GM03348 (cell line): ENCODE measurements around the gene TSPAN11.

Experiments
- DNase-seq: peaks from one replicate; pipeline ENCODE4 v3.0.0; 2012; ENCODE audit warnings: low spot score

Gene TSPAN11

DNA sequence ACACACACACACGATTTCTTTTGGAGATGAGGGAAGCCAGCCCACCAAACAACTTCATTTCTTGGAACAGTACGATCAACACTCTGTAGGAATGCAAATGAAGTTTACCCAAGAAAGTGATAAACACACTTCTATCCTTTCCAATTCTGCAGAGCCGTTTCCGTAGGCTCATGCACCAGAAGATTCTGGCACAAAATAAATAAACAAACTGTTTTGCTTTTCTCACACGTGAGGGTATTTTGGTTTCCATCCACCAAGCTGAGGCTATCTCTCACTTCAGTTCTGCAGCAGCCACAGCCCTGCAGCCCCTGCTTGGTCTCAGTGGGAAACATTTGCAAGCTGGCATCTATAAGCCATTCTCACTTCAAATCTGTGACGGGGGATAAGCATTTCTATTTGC is 15.3 kb upstream of the TSPAN11 start:
- no peak for DNase-seq

DNA sequence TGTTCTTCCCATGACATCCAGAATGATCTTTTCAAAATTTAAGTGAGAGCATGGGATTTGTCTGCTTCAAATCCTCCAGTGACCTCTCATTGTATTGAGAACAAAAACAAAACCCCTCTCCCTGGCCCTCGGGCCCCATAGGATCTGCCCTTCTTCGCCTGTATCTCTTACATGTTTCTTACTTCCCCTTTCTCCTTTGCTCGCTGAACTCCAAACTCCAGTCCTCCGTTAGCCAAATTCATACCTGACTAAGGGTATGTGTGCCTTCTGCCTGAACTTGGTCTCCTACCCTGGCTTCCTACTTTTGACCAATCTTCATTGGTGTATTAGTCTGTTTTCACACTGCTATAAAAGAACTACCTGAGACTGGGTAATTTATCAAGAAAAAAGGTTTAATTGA is 13.2 kb upstream of the TSPAN11 start:
- DNase-seq: no peak

DNA sequence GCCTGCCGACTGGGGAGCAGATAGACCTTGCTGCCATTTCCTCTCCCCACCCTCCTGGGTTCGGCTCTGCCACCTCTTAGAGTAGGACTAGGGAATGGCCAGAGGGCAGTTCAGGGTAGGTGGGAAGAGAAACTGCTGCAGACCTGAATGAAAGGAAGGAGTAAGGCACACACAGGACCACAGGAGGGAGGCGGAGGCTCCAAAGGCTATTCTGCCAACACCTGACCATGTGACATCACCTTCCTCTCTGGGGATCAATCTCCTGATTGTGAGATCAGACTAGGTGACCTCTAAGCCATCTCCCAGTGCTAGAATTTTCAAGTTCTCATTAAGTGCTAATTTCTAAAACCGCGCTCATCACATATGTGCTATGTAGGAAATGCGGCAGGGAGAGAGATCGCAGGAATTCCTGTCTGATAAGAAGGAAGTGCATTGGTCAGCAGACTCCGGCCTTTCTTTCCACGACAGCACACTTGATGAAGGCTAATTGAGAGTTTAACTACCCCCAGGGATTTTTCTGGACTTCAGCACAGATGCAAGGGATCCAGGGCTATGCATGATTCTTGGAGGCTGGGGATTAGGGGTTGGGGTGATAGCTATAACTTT is 11.5 kb upstream of the TSPAN11 start:
- no peak for DNase-seq

- no peak for DNase-seq
Measured at GRCh38 chr12:30923057-30923456, 3.5 kb upstream of the TSPAN11 start.

GRCh38 chr12:30925607-30926242 is 823 bp upstream of the TSPAN11 start:
- DNase-seq: no peak

DNA sequence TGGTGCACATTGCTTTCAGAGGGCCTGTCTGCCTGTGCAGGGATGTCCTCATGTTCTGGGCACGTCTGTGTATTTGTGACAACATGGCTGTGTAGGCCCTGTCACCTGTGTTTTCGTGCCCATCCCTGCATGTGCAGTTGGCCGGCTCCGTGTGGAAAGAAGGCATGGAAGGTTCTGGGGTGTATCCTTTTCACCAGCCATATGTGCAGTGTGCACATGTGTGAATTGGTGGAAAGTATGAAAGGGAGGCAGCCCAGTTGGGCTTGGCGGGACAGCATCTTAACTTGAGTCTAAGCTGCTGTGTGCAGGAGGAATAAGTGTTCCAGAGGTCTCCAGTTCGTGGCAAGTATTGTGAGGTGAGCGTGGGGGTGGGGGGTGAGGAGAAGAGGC is 669 bp downstream of the TSPAN11 start:
- no peak for DNase-seq

DNA sequence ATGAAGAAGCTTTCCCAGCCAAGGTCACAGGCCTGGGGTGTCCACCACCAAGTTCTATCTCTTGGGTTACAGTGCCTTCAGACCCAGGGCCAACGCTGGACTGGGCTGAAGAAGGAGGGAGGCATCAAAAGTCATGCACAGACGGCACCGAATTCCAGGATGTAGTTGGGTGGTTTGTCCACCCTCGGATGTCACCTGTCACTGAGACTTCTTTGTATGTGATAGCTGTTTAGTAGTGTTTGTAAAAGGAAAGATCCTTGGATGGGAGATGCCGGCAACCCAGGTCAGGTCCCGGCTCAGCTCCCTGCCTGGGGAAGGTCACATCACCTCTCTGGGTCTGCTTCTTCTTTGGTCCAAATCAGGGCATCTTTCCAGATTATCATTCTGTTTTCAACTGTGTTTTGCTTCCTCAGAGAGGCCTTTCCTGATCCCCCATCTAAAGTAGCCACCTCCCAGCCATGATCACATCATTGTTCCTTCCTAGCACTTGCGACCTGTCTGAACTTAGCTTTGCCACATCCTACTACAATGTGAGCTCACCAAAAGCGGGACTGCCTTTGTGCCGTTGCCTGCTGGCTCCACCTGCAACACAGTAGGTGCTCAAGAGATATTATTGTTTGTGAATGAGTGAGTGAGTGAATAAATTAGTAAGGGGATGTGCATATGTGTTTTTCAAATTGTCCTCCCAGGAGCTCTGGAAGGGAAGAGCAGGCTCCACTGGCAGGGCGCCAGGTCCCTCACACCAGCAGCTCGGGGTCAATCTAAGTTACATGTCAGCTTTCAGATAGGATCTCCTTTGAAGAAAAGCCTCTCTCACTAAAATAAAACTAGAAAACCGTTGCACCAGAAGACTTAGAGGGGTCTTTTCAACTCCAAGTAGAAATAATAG is 2.1 kb downstream of the TSPAN11 start:
- no peak for DNase-seq

GRCh38 chr12:30930238-30930637 is 3.7 kb downstream of the TSPAN11 start:
- DNase-seq: no peak

GRCh38 chr12:30930641-30931040 is 4.1 kb downstream of the TSPAN11 start:
- DNase-seq: no peak

GRCh38 chr12:30932881-30933280 is 6.3 kb downstream of the TSPAN11 start:
- DNase-seq: no peak

DNA sequence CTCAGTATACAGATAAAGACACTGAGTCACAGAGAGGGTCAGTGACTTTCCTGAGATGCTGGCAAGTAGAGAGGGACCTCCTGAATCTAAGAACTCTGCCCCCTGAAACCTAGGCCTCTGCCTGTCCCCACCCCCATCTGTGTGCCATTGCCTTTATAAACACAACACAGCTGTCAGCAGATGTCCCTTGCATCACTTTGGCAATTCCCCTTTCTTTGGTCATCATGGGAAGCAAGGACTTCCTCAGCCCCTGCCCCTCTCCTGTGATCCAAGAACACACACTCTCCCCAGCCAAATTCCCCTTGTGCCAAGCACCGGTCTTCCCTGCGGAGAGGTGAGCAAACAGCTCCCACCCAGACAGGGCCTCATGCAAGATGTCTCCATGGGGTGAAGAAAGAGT is 8.3 kb downstream of the TSPAN11 start:
- DNase-seq: no peak

- DNase-seq: no peak
Measured at GRCh38 chr12:30936036-30936435, 9.5 kb downstream of the TSPAN11 start.

DNA sequence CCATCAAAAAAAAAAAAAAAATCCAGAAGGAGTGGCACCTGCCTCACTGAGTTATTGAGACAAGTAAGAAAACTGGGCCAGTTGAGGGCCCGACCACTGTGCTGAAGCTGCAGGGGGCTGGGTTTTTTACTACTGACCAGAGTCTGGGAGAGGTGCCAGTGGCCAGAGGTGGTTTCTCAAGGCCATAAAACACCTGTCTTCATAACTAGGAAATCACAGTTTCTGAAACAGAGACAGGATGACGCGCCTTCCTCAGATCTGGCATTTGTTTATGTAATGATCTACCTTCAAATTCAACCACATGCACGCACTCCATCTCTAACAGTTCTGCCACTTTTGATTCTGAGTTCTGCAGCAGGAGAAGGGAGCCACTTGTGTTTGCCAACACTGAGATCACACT is 12.7 kb downstream of the TSPAN11 start:
- no peak for DNase-seq

DNA sequence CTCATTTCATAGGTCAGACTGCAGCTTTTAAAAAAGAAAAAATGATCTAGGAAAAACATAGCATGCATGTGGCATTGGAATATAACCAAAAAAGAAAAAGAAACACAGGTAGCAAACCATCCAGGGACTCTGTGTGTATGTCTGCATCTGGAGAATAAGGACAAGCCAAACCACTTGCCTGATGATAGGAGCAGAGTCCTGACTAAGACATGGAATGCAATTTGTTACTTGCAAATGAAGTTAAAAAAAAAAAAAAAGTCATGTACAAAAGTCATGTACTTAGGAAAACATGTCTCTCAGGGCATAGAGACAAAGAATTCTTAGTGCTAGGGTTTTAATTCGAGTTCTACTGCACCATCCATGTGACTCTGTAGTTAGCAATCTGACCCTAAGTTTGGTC is 15.9 kb downstream of the TSPAN11 start:
- no peak for DNase-seq

GRCh38 chr12:30942936-30943335 is 16.4 kb downstream of the TSPAN11 start:
- no peak for DNase-seq

DNA sequence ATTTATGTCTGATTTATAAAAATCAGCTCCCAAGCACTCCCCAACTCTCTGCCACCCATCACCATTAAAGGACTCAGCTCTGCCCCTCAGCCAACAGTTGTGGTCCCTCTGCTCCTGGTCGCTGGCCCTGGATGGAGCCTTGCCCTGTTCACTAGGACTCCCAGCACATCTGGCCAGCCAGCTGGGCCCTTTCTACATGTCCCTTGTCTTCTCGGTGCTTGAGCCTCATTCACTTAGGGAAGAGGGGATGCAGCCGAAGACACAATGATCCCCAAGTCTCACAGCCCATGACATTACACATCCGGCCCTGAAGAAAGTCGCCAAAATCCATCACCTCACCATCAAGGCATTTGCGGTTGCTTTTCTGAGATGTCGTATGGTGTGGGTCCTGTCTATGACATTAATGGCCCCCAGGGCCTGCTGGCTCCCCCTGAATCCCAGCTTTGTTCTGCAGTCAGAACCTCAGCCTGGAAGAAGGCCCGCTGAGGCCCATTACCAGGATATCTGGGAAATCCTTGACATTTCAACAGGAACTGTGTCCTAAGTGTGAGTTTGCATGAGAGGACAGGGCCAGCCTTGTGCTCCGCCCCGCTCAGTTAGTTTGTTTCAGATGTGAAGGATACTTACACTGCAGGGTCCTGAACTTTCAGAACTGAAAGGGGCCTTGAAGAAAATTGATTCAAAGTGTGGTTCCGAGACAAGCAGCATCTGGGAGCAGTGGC is 19.1 kb downstream of the TSPAN11 start:
- DNase-seq: no peak

GRCh38 chr12:30952015-30952414 is 25.5 kb downstream of the TSPAN11 start:
- no peak for DNase-seq

GRCh38 chr12:30953257-30953656 is 26.7 kb downstream of the TSPAN11 start:
- no peak for DNase-seq

- no peak for DNase-seq
Measured at GRCh38 chr12:30953951-30954751, 27.6 kb downstream of the TSPAN11 start.

DNA sequence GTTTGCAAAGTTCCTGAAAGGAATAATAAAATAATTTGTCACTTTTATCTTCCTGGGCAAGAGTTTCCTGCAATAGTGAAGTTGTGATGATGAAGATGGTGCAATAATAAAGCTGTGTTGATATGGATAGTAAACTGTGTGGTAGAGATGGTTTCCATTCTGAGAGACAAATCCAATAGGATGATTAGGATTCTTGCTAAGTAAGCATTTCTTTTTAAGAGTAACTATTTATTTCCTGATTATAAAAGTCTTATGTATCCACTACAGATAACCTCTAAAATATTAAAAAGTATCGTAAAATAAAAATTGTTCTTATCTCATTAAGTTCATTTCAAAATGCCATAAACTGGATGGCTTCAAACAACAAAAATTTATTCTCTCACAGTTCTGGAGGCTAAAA is 28.7 kb downstream of the TSPAN11 start:
- DNase-seq: no peak

- no peak for DNase-seq
Measured at GRCh38 chr12:30959110-30959710, 32.7 kb downstream of the TSPAN11 start.
